ENCODE results near the gene N4BP3.

- TF ChIP-seq CTCF (IDR thresholded peaks at IDR 0.05; ENCODE audit: insufficient read depth, low read length) (no peak), REST (IDR thresholded peaks at IDR 0.05; ENCODE audit: insufficient replicate concordance, low read depth) (no peak), POLR2AphosphoS5 (IDR thresholded peaks at IDR 0.05; ENCODE audit: low read depth) (peak; percentile 59; the same call in 1 of the 2 replicates), SPI1 (IDR thresholded peaks at IDR 0.05; ENCODE audit: borderline replicate concordance, low read depth) (no peak), GABPA (IDR thresholded peaks at IDR 0.05; ENCODE audit: low read depth) (no peak)
Observed at GRCh38 chr5:178117923-178118701, 4.8 kb downstream of the N4BP3 start.

Data from HL-60 (cell line).